Right atrium auricular region (tissue), 2 donors: ENCODE data around the gene ELMO2. TPM values are rescaled to one million over a fixed set of nuclear protein-coding genes. Genes with fewer than 3 reads are reported as not detected.
"Not testable (repeated sequence)": the region's sequence is repeated elsewhere in the genome, so short reads cannot be mapped to it uniquely, and the experiment has no call there.

Experiments used
- DNase-seq: peaks from one replicate; pipeline ENCODE4 v3.0.0-alpha.2; 2019; ENCODE audit warnings: low spot score
- H3K27ac ChIP-seq, 2 donors: fragments of 200-600 bp; sonication (generic); 1 replicate in 1 of 2; 2 replicates in 1 of 2; pipeline ENCODE4 v1.5.1; 2016 to 2019
- H3K27me3 ChIP-seq, 2 donors: fragments of 200-600 bp; sonication (generic); one replicate each; pipeline versions ENCODE4 v1.5.1 to v1.6.0; 2017 to 2019
- H3K36me3 ChIP-seq: fragments of 200-600 bp; sonication (generic); one replicate; pipeline ENCODE4 v1.5.1; 2016
- H3K4me1 ChIP-seq, 2 donors: fragments of 200-600 bp; sonication (generic); one replicate each; pipeline versions ENCODE4 v1.5.1 to v1.6.0; 2017 to 2019
- H3K4me3 ChIP-seq, 2 donors: fragments of 200-600 bp; sonication (generic); 1 replicate in 1 of 2; 2 replicates in 1 of 2; pipeline ENCODE4 v1.5.1; 2017 to 2019; ENCODE audit warnings: mild to moderate bottlenecking in 1 of 2, moderate library complexity in 1 of 2
- H3K9me3 ChIP-seq, 2 donors: fragments of 200-600 bp; sonication (generic); one replicate each; pipeline ENCODE4 v1.5.1; 2019
- total RNA-seq, 2 donors: library from RNA; depleted of rRNA; stranded (reverse); fragments of >200 nt; gene quantifications; one replicate each; pipeline ENCODE4 v1.1.0, GENCODE V29; 2016
- TF ChIP-seq, protein P1 (sequence below), 2 donors: fragments of 200-600 bp; sonication (generic); IDR thresholded peaks; one replicate each; pipeline ENCODE4 v1.5.1; 2019; ENCODE audit warnings: antibody characterized with exemption in 2 of 2

ELMO2 gene
- total RNA-seq, 2 donors from 2014 or later: 29.4 to 32.7 TPM

DNA sequence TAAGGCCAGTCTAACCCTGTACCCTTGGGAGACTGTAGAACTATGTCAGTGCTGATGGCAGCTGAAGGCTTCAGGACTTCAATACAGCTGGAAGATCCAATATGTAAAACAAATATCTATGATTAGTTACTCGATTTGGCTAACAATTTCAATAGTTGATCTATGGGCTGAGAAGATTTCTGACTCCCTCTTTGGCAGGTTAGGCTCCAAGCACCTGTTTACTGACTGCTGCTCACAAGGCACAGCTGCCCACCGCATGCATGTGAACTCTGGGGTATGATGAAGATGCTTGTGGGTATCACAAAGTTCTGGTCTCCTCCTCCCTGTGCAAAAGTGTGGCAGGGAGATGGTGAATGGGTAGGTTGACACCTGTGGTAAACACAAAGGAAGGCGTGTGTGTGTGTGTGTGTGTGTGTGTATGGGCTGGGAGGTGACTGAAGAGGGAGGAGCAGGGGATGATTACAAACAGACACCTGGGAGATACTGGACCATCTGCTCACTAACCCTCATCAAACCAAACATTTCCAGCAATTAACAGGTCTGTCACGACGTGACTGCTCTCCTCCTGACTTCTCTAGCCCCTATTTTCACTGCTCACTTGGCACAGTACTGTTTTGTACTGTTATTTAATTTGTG, 18.1 kb downstream of the ELMO2 start:
- Histone ChIP-seq H3K27ac (no peak overlapping the region), H3K27me3 (no peaks in the 10 kb centered on the region), H3K4me1 (no peaks in the 10 kb centered on the region), H3K36me3 (peaks cover 87% of the 10 kb centered on the region), H3K9me3 (no peaks in the 10 kb centered on the region), H3K4me3 (no peak overlapping the region)
- TF ChIP-seq, protein P1, sequence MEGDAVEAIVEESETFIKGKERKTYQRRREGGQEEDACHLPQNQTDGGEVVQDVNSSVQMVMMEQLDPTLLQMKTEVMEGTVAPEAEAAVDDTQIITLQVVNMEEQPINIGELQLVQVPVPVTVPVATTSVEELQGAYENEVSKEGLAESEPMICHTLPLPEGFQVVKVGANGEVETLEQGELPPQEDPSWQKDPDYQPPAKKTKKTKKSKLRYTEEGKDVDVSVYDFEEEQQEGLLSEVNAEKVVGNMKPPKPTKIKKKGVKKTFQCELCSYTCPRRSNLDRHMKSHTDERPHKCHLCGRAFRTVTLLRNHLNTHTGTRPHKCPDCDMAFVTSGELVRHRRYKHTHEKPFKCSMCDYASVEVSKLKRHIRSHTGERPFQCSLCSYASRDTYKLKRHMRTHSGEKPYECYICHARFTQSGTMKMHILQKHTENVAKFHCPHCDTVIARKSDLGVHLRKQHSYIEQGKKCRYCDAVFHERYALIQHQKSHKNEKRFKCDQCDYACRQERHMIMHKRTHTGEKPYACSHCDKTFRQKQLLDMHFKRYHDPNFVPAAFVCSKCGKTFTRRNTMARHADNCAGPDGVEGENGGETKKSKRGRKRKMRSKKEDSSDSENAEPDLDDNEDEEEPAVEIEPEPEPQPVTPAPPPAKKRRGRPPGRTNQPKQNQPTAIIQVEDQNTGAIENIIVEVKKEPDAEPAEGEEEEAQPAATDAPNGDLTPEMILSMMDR (IDR thresholded peaks at IDR 0.05): no peak
- DNase-seq: no peak

DNA sequence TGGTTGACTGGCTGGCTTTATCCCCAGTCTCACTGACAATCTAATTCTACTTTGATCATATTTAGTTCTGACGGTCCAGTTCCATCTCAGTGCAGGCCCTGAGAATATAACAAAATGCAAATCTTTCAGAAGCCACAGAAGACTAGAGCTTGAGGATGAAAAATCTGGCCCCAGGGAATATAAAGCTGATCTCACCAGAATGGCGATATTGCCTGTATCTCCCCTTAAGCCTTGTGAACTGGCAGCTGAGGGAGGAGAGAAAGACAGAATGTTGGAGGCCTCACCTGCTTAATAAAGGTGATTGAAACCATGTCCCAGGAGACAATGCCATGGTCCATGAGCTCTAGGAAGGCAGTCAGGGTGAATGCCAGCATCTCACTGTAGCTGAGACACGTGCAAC, 19.4 kb downstream of the ELMO2 start:
- DNase-seq, H3K27me3 ChIP-seq, H3K4me1 ChIP-seq, H3K27ac ChIP-seq, H3K4me3 ChIP-seq, H3K9me3 ChIP-seq: not testable (repeated sequence)
- peaks cover 87% of the 10 kb centered on the region for H3K36me3 ChIP-seq

DNA sequence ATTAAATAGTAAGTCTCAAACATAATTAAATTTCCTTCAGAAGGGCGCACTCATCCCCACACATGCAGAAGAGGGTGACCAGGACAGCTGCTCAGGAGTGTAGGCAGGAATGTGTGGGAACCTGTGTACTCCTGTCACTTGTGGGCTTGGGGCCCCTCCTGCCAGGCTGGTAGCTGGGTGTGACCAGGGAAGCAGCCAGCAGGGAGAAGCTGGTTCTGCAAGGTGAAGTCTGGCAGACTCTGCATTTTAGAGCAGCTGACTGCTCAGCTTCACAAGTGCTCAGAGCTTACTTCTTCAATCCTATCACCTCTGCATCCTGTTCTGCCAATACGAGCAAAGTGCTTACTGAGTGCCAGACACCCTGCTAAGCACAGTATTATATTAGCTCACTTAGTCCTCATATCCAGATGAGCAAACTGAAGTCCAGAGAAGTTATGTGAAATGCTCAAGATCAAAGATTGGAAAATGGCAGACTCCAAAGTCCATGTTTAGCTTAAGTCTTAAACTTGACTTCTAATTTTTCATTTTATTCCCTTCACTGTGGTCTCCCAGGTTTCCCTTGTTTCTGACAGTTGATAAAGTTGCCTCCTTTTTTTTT, 27.9 kb downstream of the ELMO2 start:
- TF ChIP-seq, protein P1 (IDR thresholded peaks at IDR 0.05): no peak
- DNase-seq: no peak
- H3K4me3 ChIP-seq: no peak overlapping the region
- H3K27ac ChIP-seq: no peak overlapping the region
- H3K27me3 ChIP-seq: no peaks in the 10 kb centered on the region
- H3K9me3 ChIP-seq: no peaks in the 10 kb centered on the region
- H3K4me1 ChIP-seq: no peaks in the 10 kb centered on the region
- peaks cover 91% of the 10 kb centered on the region for H3K36me3 ChIP-seq

DNA sequence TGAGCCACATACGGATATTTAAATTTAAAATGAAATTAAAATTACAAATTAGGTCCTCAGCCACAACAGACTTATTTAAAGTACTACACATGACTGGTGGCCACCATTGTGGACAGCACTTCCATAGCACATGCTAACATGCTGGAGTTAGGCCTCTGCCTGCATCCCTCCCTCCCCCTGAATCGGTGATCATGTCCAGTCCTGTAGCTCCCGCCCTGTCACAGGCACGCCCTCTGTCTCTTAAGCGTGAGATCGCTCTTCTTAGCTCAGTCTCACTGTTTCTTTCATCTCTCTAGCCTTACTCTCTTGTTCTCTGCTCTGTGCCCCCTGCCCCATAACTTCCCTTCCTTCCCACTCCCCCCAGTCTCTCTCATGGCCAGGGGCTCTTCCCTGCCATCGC, 28.9 kb downstream of the ELMO2 start:
- peaks cover 91% of the 10 kb centered on the region for H3K36me3 ChIP-seq
- H3K4me1 ChIP-seq: no peaks in the 10 kb centered on the region
- no peaks in the 10 kb centered on the region for H3K27me3 ChIP-seq
- no peak overlapping the region for H3K27ac ChIP-seq
- H3K4me3 ChIP-seq: no peak overlapping the region
- TF ChIP-seq, protein P1 (IDR thresholded peaks at IDR 0.05): no peak
- no peak for DNase-seq
- no peaks in the 10 kb centered on the region for H3K9me3 ChIP-seq

DNA sequence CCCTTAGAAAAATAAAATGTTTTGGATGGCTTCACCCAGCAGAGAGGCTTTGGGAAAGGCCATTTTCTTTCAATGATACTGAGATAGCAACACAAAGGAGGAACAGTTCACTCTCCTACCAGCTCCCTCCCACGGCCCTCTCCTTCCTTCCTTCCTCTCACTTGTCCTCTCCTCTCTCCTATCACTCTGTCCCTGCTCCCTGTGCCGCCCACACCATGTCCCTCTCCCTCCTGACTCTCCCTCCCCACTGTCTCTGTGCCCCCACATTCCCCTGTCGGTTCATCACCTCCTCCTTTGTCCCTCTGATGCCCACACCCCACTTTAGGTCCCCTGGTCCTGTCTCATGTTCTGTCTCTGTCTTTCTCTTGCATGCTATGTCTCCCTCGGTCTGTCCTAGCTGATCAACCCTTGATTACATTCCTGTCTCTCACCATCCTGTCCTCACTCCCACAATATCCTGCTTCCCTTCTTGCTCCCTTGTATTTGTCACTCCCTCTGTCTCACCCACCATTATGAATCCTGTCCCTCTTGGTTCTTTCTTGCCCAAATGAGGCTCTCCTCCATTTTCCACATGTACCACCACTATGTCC, 30.1 kb downstream of the ELMO2 start:
- Histone ChIP-seq H3K4me3 (no peak overlapping the region), H3K36me3 (peaks cover 91% of the 10 kb centered on the region), H3K9me3 (no peaks in the 10 kb centered on the region), H3K4me1 (no peaks in the 10 kb centered on the region), H3K27ac (no peak overlapping the region), H3K27me3 (no peaks in the 10 kb centered on the region)
- TF ChIP-seq, protein P1 (IDR thresholded peaks at IDR 0.05): no peak
- DNase-seq: no peak

DNA sequence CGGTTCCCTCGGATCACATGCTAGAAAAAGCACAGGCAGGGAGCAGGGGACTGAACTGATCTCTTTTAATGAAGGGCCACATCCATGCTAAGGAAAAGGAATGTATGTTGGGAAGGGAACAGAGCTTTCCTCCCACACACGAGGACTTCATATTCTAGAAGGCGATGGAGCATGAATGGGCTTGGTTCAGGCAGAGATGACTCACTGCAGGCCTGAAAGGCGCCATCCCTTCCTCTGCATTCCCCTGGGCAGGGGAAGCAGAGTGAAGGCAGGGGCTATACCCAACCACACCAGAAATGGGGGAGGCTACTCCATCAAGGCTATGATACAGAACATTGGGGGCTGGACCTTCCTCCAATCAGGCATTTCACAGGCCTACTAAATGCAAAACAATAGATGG, 30.6 kb downstream of the ELMO2 start:
- Histone ChIP-seq H3K4me1 (no peaks in the 10 kb centered on the region), H3K27ac (no peak overlapping the region), H3K36me3 (peaks cover 91% of the 10 kb centered on the region), H3K27me3 (no peaks in the 10 kb centered on the region), H3K4me3 (no peak overlapping the region), H3K9me3 (no peaks in the 10 kb centered on the region)
- TF ChIP-seq, protein P1 (IDR thresholded peaks at IDR 0.05): no peak
- no peak for DNase-seq
